Epithelial cell of esophagus (primary cell): ENCODE measurements around the gene TNIK.

Experiments used
- DNase-seq: peaks from one replicate; pipeline ENCODE4 v3.0.0; 2010; ENCODE audit warnings: low read depth
- H3K4me3 ChIP-seq: 2 replicates; pipeline ENCODE4 v1.5.1; 2011; ENCODE audit warnings: mild to moderate bottlenecking, low read length, control low read depth
- TF ChIP-seq, protein P1 (sequence below): IDR thresholded peaks from 2 replicates; pipeline ENCODE4 v1.5.1; 2011; ENCODE audit warnings: low read depth, mild to moderate bottlenecking, low read length, control low read depth, inconsistent platforms; ENCODE audit not compliant: insufficient read depth; ENCODE audit errors: missing control alignments

The TNIK gene

DNA sequence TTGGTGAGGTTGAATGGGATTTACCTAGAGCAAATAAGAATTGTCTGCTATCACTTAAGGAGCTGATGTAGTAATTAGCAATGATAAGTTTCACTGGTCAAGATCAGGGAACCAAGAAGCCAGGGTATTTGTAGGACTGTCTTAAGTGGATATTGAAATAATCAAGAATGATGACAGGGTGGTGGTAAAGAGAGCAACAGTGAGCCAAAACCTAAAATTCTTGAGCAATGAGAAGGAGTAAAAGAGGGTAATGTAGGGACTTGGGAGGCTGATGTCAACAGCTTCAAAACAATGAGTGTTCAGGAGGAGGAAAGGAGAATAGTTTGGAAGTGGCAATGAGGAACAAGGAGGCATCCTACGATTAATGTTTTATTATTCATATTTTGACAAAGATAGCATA is 402.1 kb downstream of the TNIK start:
- TF ChIP-seq, protein P1, sequence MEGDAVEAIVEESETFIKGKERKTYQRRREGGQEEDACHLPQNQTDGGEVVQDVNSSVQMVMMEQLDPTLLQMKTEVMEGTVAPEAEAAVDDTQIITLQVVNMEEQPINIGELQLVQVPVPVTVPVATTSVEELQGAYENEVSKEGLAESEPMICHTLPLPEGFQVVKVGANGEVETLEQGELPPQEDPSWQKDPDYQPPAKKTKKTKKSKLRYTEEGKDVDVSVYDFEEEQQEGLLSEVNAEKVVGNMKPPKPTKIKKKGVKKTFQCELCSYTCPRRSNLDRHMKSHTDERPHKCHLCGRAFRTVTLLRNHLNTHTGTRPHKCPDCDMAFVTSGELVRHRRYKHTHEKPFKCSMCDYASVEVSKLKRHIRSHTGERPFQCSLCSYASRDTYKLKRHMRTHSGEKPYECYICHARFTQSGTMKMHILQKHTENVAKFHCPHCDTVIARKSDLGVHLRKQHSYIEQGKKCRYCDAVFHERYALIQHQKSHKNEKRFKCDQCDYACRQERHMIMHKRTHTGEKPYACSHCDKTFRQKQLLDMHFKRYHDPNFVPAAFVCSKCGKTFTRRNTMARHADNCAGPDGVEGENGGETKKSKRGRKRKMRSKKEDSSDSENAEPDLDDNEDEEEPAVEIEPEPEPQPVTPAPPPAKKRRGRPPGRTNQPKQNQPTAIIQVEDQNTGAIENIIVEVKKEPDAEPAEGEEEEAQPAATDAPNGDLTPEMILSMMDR: no peak
- DNase-seq: no peak
- no peak overlapping the region for H3K4me3 ChIP-seq

- no peak overlapping the region for H3K4me3 ChIP-seq
- TF ChIP-seq, protein P1: no peak
- DNase-seq: no peak
Measured at GRCh38 chr3:171057072-171057471, 403.1 kb downstream of the TNIK start.

- TF ChIP-seq, protein P1: no peak
- H3K4me3 ChIP-seq: no peak overlapping the region
- peak; percentile 63 for DNase-seq
Measured at GRCh38 chr3:171056528-171056927, 403.7 kb downstream of the TNIK start.

DNA sequence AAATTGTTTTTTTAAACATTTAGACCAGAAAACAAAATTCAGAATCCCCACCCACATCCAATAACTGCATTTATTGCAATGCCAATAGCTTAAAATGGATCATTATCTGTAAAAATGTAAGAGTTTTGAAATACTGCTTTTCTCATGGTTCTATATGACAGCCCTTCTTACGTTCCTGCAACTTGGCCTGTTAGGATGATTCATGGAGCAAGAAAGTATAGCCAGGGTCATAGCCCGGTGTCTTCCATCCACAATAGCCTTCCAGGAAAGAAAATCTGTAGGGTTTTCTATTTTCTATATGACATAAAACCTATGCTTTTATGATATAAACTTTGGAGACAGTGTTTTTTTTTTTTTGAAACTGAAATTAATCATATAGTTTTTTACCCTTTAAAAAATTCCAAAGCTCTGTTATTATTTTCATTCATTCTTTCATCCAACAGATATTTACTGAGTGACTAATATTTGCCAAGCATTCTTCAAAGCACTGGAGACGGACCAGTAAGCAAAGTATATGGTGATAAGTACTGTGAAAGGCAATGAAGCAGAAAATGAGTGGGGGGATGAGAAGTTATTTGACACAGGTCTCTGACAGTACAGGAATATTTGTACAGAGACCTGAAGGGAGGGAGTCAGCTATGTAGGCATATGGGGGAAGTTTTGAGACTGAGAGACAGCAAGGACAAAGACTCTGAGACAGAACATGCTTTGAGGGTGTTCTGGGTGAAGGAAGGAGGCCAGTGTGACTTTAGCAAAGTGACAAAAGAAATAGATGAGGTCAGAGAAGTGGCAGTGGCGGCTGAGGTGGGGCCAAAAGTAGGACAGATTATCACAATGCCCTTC is 404.6 kb downstream of the TNIK start:
- TF ChIP-seq, protein P1: no peak
- DNase-seq: peak; percentile 32
- no peak overlapping the region for H3K4me3 ChIP-seq

DNA sequence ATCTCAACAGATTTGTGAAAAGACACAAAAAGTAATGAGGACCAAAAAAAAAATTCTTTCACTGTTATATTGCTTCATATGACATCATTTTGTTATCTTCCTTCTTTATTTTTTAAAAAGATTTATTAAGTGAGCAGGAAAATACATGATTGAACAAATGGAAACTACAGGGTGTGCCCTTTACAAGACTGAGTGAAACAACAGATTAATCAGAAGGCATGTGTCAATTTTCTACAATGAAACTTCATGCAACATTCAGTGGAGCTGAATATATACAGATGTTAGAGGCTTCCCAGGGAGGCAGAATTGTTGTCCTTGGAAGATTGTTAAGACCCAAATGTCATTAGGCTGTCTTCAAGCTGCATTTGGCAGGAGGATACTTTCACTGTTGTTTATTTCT is 405.3 kb downstream of the TNIK start:
- TF ChIP-seq, protein P1: no peak
- H3K4me3 ChIP-seq: no peak overlapping the region
- peak; percentile 47 for DNase-seq

DNA sequence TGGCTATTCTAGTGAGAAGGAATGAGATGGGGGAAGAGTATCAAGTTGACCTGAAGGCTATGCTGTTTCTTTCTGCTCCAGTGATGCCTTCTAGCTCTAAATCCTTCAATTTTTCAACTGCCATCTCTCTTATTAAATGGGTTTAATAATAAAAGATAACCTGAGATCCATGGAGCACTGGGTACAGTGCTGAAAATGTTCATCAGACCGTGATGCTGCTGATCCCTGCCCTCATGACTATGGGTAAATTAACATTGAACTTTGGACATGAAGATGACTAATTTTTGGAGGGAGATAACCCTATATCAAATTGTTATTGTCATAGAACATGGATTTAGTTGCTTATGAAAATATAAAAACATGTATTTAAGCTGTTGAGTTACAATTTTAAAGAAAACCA is 406.0 kb downstream of the TNIK start:
- TF ChIP-seq, protein P1: no peak
- no peak overlapping the region for H3K4me3 ChIP-seq
- no peak for DNase-seq
